ENCODE results near the gene CSNK1D.

The CSNK1D gene

GRCh38 chr17:82238472-82239201 lies 34.9 kb downstream of the CSNK1D start:
- DNase-seq = no peak

GRCh38 chr17:82237746-82238471 lies 35.6 kb downstream of the CSNK1D start:
- DNase-seq = no peak

- peak in 1 of 2 experiments; percentile 12 for DNase-seq
Measured at GRCh38 chr17:82237083-82237745, 36.3 kb downstream of the CSNK1D start.

- DNase-seq = peak; percentile 70 to 80
Measured at GRCh38 chr17:82236142-82236971, 37.1 kb downstream of the CSNK1D start.

GRCh38 chr17:82235775-82236141 lies 37.7 kb downstream of the CSNK1D start:
- peak in 1 of 2 experiments; percentile 51 for DNase-seq

- DNase-seq = no peak
Measured at GRCh38 chr17:82235056-82235774, 38.3 kb downstream of the CSNK1D start.

GRCh38 chr17:82234211-82235055 lies 39.1 kb downstream of the CSNK1D start:
- DNase-seq = no peak

GRCh38 chr17:82232876-82233785 lies 40.4 kb downstream of the CSNK1D start:
- DNase-seq = no peak

GRCh38 chr17:82232322-82232820 lies 41.1 kb downstream of the CSNK1D start:
- no peak for DNase-seq

GRCh38 chr17:82231562-82232321 lies 41.8 kb downstream of the CSNK1D start:
- peak in 1 of 2 experiments; percentile 22 for DNase-seq

GRCh38 chr17:82231312-82231561 lies 42.3 kb downstream of the CSNK1D start:
- no peak for DNase-seq

GRCh38 chr17:82230609-82231311 lies 42.7 kb downstream of the CSNK1D start:
- DNase-seq = no peak

- no peak for DNase-seq
Measured at GRCh38 chr17:82229698-82230608, 43.5 kb downstream of the CSNK1D start.

GRCh38 chr17:82228842-82229697 lies 44.4 kb downstream of the CSNK1D start, which contains the start of gene SLC16A3:
SLC16A3 (plus strand) TSS chr17:82229042; CDS start chr17:82236009, 6,967 bp downstream.
- no peak for DNase-seq

GRCh38 chr17:82228278-82228841 lies 45.1 kb downstream of the CSNK1D start:
- DNase-seq = no peak

GRCh38 chr17:82227629-82228277 lies 45.7 kb downstream of the CSNK1D start:
- no peak for DNase-seq

Measured in SHP77 (cell line).